Thymus (tissue), 11 donors: ENCODE measurements around the gene PLXNA4. TPM values are rescaled to one million over a fixed set of nuclear protein-coding genes. Genes with fewer than 3 reads are reported as not detected.

Source experiments
- DNase-seq, 9 donors: peaks; one replicate each; pipeline ENCODE4 v3.0.0-alpha.2; 2013; ENCODE audit warnings: low spot score in 9 of 9, low read depth in 6 of 9, missing footprints in 1 of 9
- H3K27ac ChIP-seq, 2 donors: one replicate each; pipeline ENCODE4 v1.5.1; 2013; ENCODE audit warnings: control low read depth in 1 of 2, low read depth in 1 of 2, low read length in 1 of 2, mild to moderate bottlenecking in 1 of 2, moderate library complexity in 1 of 2
- H3K27me3 ChIP-seq, 2 donors: one replicate each; pipeline ENCODE4 v1.5.1; 2013; ENCODE audit warnings: low read length in 1 of 2; ENCODE audit not compliant: control insufficient read depth in 2 of 2, insufficient read depth in 1 of 2
- H3K36me3 ChIP-seq, 2 donors: one replicate each; pipeline ENCODE4 v1.5.1; 2013; ENCODE audit warnings: low read length in 1 of 2, mild to moderate bottlenecking in 1 of 2, moderate library complexity in 1 of 2; ENCODE audit not compliant: control insufficient read depth in 2 of 2, insufficient read depth in 2 of 2
- H3K4me1 ChIP-seq, 2 donors: one replicate each; pipeline ENCODE4 v1.5.1; 2013; ENCODE audit warnings: low read length in 2 of 2; ENCODE audit not compliant: control insufficient read depth in 2 of 2, insufficient read depth in 2 of 2
- H3K4me3 ChIP-seq, 2 donors: one replicate each; pipeline ENCODE4 v1.5.1; 2013; ENCODE audit warnings: low read length in 2 of 2, control low read depth in 1 of 2, mild to moderate bottlenecking in 1 of 2
- H3K9me3 ChIP-seq, 2 donors: one replicate each; pipeline ENCODE4 v1.5.1; 2013; ENCODE audit warnings: low read length in 1 of 2, mild to moderate bottlenecking in 1 of 2; ENCODE audit not compliant: control insufficient read depth in 2 of 2, insufficient read depth in 1 of 2
- WGBS: extraction: QIAGEN DNeasy Blood & Tissue Kit; methylation state at CpG from one replicate; pipeline ENCODE4 v1.1.7; 2013; 5-methylcytosine and 5-hydroxymethylcytosine counted together
- polyA plus RNA-seq: library from polyadenylated mRNA; stranded (reverse); fragments of 200-250 nt; gene quantifications from one replicate; pipeline ENCODE4 v1.2.3, GENCODE V29; 2013
- total RNA-seq: library from RNA; stranded (reverse); fragments of 120-200 nt; gene quantifications from one replicate; pipeline ENCODE4 v1.2.4, GENCODE V29; 2013
- donor health status: healthy.

PLXNA4 gene
- total and polyA plus RNA-seq, 2 donors = 0.21 to 0.66 TPM

DNA sequence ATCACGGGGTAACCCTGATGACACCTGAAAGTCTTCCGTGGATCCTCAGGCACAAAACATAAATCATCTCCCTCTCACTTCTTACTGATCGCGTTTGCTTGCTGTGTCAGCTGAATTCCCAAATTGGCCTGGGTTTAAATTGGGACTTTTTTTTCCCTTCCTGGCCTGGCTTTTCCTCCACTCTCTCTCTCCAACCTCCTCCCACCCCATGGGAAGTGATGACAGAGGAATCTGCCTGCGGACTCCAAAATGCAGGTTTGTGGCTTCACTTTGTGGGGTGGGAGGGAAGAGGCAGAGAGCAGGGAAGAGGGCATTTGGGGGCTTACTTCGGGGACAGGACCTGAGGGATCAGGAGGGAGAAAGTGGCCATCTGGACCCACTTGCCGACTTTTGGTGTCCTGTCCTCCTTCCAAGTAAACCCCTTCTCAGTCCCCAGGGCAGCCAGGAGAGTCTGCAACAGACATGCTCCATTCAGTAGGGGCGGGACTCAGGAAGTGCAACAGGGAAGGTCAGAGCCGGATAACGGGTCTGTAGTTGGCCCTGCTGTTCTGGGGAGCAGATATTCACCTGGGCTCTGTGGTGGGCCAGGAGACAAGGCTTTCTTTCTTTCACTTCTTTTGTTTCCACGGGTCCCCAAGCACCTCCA lies 172.7 kb downstream of the PLXNA4 start:
- no peak for DNase-seq
- H3K27ac ChIP-seq = no peak overlapping the region
- H3K4me1 ChIP-seq = no peaks in the 10 kb centered on the region
- no peaks in the 10 kb centered on the region for H3K9me3 ChIP-seq
- WGBS = 80% methylated on average over 11 of the region's 11 CpGs
- no peak overlapping the region for H3K4me3 ChIP-seq
- H3K36me3 ChIP-seq = no peaks in the 10 kb centered on the region
- H3K27me3 ChIP-seq = no peaks in the 10 kb centered on the region

DNA sequence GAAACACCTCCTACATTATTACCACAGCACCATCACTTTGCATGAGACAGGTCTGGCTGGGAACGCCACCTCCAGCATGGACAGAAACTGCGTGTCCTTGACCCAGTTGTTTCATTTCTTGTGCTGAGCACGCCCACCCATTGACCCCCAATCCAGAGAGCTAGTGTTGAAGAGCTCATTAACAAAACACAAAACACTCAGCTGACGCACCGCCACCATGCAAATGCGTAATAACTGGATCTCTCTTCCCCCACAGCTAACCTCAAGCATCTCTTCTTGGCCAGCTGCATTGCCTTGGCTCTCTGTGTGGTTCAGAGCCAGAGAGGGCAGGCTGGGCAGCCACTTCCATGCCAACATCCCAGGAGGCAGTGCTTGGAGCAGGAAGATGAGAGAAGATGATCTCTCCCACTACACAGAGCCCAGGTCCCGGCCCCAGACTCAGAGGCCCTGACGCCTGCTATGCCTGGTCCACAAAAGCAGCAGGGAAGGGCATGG lies 173.5 kb downstream of the PLXNA4 start:
- H3K9me3 ChIP-seq = no peaks in the 10 kb centered on the region
- H3K27me3 ChIP-seq = no peaks in the 10 kb centered on the region
- WGBS = 93% methylated on average over 8 of the region's 8 CpGs
- no peak overlapping the region for H3K4me3 ChIP-seq
- no peaks in the 10 kb centered on the region for H3K36me3 ChIP-seq
- H3K27ac ChIP-seq = no peak overlapping the region
- no peak for DNase-seq
- H3K4me1 ChIP-seq = no peaks in the 10 kb centered on the region

DNA sequence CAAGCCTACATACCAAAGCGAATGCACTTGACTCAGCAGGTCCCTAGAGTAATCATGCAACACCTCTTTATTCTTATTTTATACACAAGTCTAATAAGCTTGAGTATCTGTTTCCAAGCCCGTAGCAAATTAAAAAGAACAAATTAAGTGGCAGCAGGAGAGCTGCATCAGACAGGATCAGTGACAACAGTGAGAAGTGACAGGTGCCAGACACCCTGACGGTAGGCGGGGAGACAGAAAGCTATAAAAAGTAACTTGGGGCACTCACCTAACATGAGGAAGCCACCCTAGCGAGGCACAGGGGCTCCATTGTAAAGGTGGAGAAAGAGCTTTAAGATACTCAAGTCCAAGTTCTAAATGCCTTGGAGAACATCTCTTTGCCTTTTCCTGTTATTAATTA lies 174.2 kb downstream of the PLXNA4 start:
- no peak for DNase-seq
- 94% methylated on average over 5 of the region's 5 CpGs for WGBS
- no peak overlapping the region for H3K27ac ChIP-seq
- no peaks in the 10 kb centered on the region for H3K4me1 ChIP-seq
- H3K27me3 ChIP-seq = no peaks in the 10 kb centered on the region
- no peaks in the 10 kb centered on the region for H3K9me3 ChIP-seq
- no peak overlapping the region for H3K4me3 ChIP-seq
- no peaks in the 10 kb centered on the region for H3K36me3 ChIP-seq

DNA sequence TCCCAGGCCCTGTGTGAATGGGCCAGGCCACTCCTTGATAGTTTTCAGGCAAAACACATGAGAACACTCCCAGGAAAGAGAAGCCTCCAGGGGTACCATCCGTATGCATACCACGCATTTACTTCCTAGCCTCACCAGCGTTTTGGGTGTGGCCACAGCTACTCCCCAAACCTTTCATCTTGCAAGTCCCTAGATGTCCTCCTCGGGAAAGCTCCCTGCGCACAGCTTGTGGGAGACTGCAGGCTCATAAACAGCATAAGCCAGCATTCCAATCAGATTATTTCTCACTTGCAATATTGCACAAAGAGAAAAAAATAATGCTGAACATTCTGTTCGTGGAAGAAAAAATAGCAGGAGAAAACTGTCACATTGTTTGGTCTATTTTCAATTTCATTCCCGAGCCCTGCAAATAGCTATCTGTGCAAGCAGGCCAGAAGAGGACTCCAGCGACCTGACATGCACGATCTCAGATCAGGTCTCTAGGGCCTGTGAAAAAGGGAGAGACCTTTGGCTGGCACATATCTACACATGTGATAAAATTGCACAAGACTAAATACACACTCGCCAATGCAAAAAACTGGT lies 175.6 kb downstream of the PLXNA4 start:
- Histone ChIP-seq H3K36me3 (no peaks in the 10 kb centered on the region), H3K4me3 (no peak overlapping the region), H3K4me1 (no peaks in the 10 kb centered on the region), H3K9me3 (no peaks in the 10 kb centered on the region), H3K27ac (no peak overlapping the region), H3K27me3 (no peaks in the 10 kb centered on the region)
- no peak for DNase-seq
- 95% methylated on average over 10 of the region's 10 CpGs for WGBS

DNA sequence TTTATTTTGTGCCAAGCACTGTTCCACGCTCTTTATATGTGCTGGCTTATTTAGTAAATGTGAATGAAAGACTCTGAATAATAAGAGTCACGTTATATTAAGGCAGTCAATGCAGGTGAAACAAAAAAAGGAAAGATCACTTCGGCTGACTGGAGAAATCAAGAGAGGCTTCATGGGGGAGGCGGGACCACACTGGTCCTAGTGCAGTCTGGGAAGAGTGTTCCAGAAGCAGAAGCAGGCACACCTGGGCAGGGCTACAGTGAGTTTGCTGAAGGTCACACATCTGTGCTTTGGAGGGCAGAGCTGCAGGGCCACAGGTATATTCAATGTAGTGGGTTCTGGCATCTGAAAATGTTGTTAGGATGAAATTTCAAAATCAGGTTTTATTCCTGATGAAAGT lies 176.9 kb downstream of the PLXNA4 start:
- Histone ChIP-seq H3K4me3 (no peak overlapping the region), H3K9me3 (no peaks in the 10 kb centered on the region), H3K27ac (no peak overlapping the region), H3K27me3 (peaks cover 0 to 2% of the 10 kb centered on the region in 2 donors), H3K36me3 (no peaks in the 10 kb centered on the region), H3K4me1 (no peaks in the 10 kb centered on the region)
- no peak for DNase-seq
- WGBS = 95% methylated on average over 4 of the region's 4 CpGs

DNA sequence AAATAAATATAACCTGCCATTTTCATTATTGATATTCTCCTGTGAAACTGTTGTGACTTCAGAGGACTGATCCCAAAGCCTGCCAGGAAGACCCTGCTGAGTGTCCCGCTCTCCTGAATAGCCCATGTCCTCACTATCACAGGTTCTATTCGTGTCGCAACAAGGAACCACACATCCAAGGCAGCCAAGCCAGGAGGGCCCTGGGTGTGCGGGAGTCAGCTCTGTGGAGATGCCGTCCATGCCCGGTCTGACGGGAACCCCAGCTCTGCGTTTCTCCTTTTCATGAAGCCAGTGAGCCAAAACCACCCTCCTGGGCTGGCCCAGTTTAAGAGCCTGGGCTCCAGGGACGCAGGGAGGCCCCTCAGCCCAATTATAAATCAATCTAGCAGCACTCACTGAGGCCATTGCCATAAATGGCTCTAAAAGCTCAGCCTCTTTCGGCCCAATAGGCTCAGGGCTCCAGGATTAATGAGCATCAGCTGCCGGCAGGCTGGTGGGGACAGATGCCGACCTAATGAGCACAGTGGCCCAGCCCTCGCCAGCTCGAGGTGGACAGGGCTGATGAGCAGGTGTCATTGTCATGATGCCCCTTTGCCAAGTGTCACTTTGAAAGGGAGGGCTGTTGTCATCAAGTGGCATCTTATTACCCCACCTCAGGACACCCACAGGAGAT lies 177.9 kb downstream of the PLXNA4 start:
- DNase-seq = no peak
- Histone ChIP-seq H3K4me3 (no peak overlapping the region), H3K36me3 (no peaks in the 10 kb centered on the region), H3K27ac (no peak overlapping the region), H3K4me1 (no peaks in the 10 kb centered on the region), H3K27me3 (peaks cover 0 to 4% of the 10 kb centered on the region in 2 donors), H3K9me3 (no peaks in the 10 kb centered on the region)
- 94% methylated on average over 14 of the region's 14 CpGs for WGBS

DNA sequence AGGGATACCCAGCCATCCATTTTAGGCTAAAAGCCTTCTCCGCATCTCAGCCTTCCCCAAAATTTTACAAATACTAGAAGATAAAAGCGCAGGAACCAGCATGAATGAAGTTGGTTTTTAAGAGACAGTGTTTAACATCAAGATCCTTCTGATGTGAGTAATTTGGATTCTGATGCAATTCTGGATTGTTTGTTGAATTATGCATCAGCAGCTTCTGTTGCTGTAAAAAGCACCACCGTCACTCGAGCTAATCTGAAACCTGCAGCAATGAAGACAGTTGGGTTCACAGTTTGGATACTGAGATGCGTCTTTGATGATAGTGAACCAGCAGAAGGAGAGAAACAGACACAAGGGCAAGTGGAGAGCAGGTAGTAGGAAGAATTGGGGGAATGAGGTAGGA lies 179.2 kb downstream of the PLXNA4 start:
- H3K27ac ChIP-seq = no peak overlapping the region
- no peak for DNase-seq
- 96% methylated on average over 5 of the region's 5 CpGs for WGBS
- no peaks in the 10 kb centered on the region for H3K36me3 ChIP-seq
- peaks cover 0 to 5% of the 10 kb centered on the region in 2 donors for H3K27me3 ChIP-seq
- H3K4me1 ChIP-seq = no peaks in the 10 kb centered on the region
- no peaks in the 10 kb centered on the region for H3K9me3 ChIP-seq
- H3K4me3 ChIP-seq = no peak overlapping the region

DNA sequence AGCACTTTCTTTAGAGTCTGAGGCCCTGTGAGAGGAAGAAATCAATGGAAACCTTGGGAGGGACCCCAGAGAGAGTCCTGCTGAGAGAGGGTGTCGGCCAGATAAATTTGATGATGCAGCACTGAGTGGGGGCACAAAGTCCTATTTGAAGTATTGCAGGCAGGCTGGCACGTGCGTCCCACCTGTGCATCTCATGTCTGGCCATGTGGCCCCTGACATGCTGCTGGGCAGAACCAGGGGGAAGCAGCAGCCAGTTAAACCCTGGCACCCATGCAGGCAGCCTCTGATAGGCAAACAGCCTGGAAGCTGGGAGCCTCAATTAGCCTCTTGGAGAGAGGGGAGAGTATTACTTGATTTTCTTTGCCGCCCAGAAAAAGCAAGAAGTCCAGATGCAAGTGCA lies 180.9 kb downstream of the PLXNA4 start:
- WGBS = 92% methylated on average over 4 of the region's 4 CpGs
- DNase-seq = no peak
- Histone ChIP-seq H3K9me3 (no peaks in the 10 kb centered on the region), H3K27ac (no peak overlapping the region), H3K4me1 (no peaks in the 10 kb centered on the region), H3K4me3 (no peak overlapping the region), H3K36me3 (no peaks in the 10 kb centered on the region), H3K27me3 (peaks cover 0 to 5% of the 10 kb centered on the region in 2 donors)
